GM19438 (cell line): ENCODE data around the gene MYO15B.

ENCODE experiments used
- ATAC-seq: cut with Tn5 transposase; IDR thresholded peaks from one replicate; pipeline ENCODE4 v1.9.1; 2021; ENCODE audit warnings: low read depth; ENCODE audit not compliant: unreplicated experiment

Gene MYO15B

GRCh38 chr17:75652341-75652740, 64.7 kb downstream of the MYO15B start:
- no peak for ATAC-seq

GRCh38 chr17:75652934-75653549, 65.4 kb downstream of the MYO15B start:
- ATAC-seq: no peak

- no peak for ATAC-seq
Measured at GRCh38 chr17:75654176-75654575, 66.6 kb downstream of the MYO15B start.

- ATAC-seq: no peak
Measured at GRCh38 chr17:75658237-75658636, 70.6 kb downstream of the MYO15B start.

- no peak for ATAC-seq
Measured at GRCh38 chr17:75661531-75661930, 73.9 kb downstream of the MYO15B start.

GRCh38 chr17:75662511-75662910, 74.9 kb downstream of the MYO15B start:
- no peak for ATAC-seq

GRCh38 chr17:75664099-75664549, 76.5 kb downstream of the MYO15B start:
- peak; percentile 58 for ATAC-seq

GRCh38 chr17:75665981-75666380, 78.4 kb downstream of the MYO15B start:
- no peak for ATAC-seq

GRCh38 chr17:75666959-75667790, 79.6 kb downstream of the MYO15B start, which contains the start of the genes RECQL5 and SAP30BP:
Gene RECQL5, minus strand, starts transcription at chr17:75667154. Its CDS starts 597 bp downstream, at chr17:75666557.
Gene SAP30BP, plus strand, starts transcription at chr17:75667338. Its CDS starts 35 bp downstream, at chr17:75667373.
- peak; percentile 63 for ATAC-seq

GRCh38 chr17:75667825-75668224, 80.2 kb downstream of the MYO15B start:
- ATAC-seq: no peak

GRCh38 chr17:75668489-75668888, 80.9 kb downstream of the MYO15B start:
- ATAC-seq: no peak

- ATAC-seq: no peak
Measured at GRCh38 chr17:75670868-75671267, 83.3 kb downstream of the MYO15B start.

- no peak for ATAC-seq
Measured at GRCh38 chr17:75672011-75672410, 84.4 kb downstream of the MYO15B start.

GRCh38 chr17:75673487-75673886, 85.9 kb downstream of the MYO15B start:
- no peak for ATAC-seq
